Astrocyte (in vitro differentiated cells and primary cell): ENCODE measurements around the gene TNFSF11. TPM values are rescaled to one million over a fixed set of nuclear protein-coding genes. Genes with fewer than 3 reads are reported as not detected.

ENCODE experiments used
- DNase-seq: peaks from one replicate; pipeline ENCODE4 v3.0.0-alpha.2; 2010; ENCODE audit warnings: low read depth
- FAIRE-seq: peaks from 2 replicates; lab custom pipeline; 2011; peaks lifted over from hg19 to GRCh38; lab: Jason Lieb, UNC
- H2AFZ ChIP-seq: 2 replicates; pipeline ENCODE4 v1.6.0; 2012; ENCODE audit warnings: low read depth, low read length, inconsistent platforms
- H3K27ac ChIP-seq: 2 replicates; pipeline ENCODE4 v1.5.1; 2011; ENCODE audit warnings: low read depth, low read length, inconsistent platforms
- H3K27me3 ChIP-seq: 2 replicates; pipeline ENCODE4 v1.6.0; 2011; ENCODE audit warnings: low read length, inconsistent platforms; ENCODE audit not compliant: insufficient read depth
- H3K36me3 ChIP-seq: 2 replicates; pipeline ENCODE4 v1.5.1; 2011; ENCODE audit warnings: low read length, inconsistent platforms; ENCODE audit not compliant: insufficient read depth
- H3K4me1 ChIP-seq: 2 replicates; pipeline ENCODE4 v1.5.1; 2011; ENCODE audit warnings: low read length, inconsistent platforms; ENCODE audit not compliant: insufficient read depth
- H3K4me2 ChIP-seq: 2 replicates; pipeline ENCODE4 v1.6.0; 2012; ENCODE audit warnings: low read length, inconsistent platforms
- H3K4me3 ChIP-seq: 2 replicates; pipeline ENCODE4 v1.5.1; 2011; ENCODE audit warnings: low read depth, mild to moderate bottlenecking, low read length, inconsistent platforms; ENCODE audit not compliant: insufficient read depth
- H3K79me2 ChIP-seq: 2 replicates; pipeline ENCODE4 v1.6.0; 2012; ENCODE audit warnings: mild to moderate bottlenecking, low read length, inconsistent platforms; ENCODE audit not compliant: insufficient read depth
- H3K9ac ChIP-seq: 2 replicates; pipeline ENCODE4 v1.6.0; 2012; ENCODE audit warnings: mild to moderate bottlenecking, low read length, inconsistent platforms
- H3K9me3 ChIP-seq: 2 replicates; pipeline ENCODE4 v1.5.1; 2012; ENCODE audit warnings: low read depth, mild to moderate bottlenecking, low read length, inconsistent platforms; ENCODE audit not compliant: insufficient read depth
- H4K20me1 ChIP-seq: 2 replicates; pipeline ENCODE4 v1.6.0; 2012; ENCODE audit warnings: low read length, inconsistent platforms; ENCODE audit not compliant: insufficient read depth
- H3K27ac Mint-ChIP-seq: one replicate; pipeline ENCODE4 v1.8.0; 2021; ENCODE audit warnings: mild to moderate bottlenecking, mixed read lengths; ENCODE audit not compliant: unreplicated experiment
- H3K27me3 Mint-ChIP-seq: one replicate; pipeline ENCODE4 v1.8.0; 2021; ENCODE audit warnings: low read depth, mixed read lengths; ENCODE audit not compliant: unreplicated experiment
- H3K36me3 Mint-ChIP-seq: one replicate; pipeline ENCODE4 v1.8.0; 2021; ENCODE audit warnings: low read depth, mixed read lengths; ENCODE audit not compliant: unreplicated experiment
- H3K4me1 Mint-ChIP-seq: one replicate; pipeline ENCODE4 v1.8.0; 2021; ENCODE audit warnings: low read depth, mixed read lengths; ENCODE audit not compliant: unreplicated experiment
- H3K4me3 Mint-ChIP-seq: one replicate; pipeline ENCODE4 v1.8.0; 2021; ENCODE audit warnings: mild to moderate bottlenecking, moderate library complexity, mixed read lengths; ENCODE audit not compliant: unreplicated experiment
- H3K9me3 Mint-ChIP-seq: one replicate; pipeline ENCODE4 v1.8.0; 2021; ENCODE audit warnings: mild to moderate bottlenecking, mixed read lengths; ENCODE audit not compliant: unreplicated experiment
- CTCF ChIP-seq: IDR thresholded peaks from 2 replicates; pipeline ENCODE4 v1.5.1; 2011; ENCODE audit warnings: low read depth, mild to moderate bottlenecking, inconsistent platforms, low read length, moderate library complexity; ENCODE audit not compliant: insufficient read depth
- EZH2 ChIP-seq: IDR thresholded peaks from 2 replicates; pipeline ENCODE4 v1.6.1; 2012; ENCODE audit warnings: mild to moderate bottlenecking, low read length, inconsistent platforms; ENCODE audit not compliant: insufficient read depth
- total RNA-seq: library from RNA; stranded (reverse); gene quantifications from 2 replicates; pipeline ENCODE4 v1.2.1, GENCODE V29; 2021

The TNFSF11 gene
- total RNA-seq, 1 donor from 2014 or later, result not detected

GRCh38 chr13:42549552-42549936 lies 24.4 kb upstream of the TNFSF11 start:
- no peaks in the 10 kb centered on the region for H3K36me3 ChIP-seq
- no peak for TF ChIP-seq EZH2
- no peak for TF ChIP-seq CTCF
- no peak overlapping the region for H3K27ac ChIP-seq
- H2AFZ ChIP-seq, result no peak overlapping the region
- H3K79me2 ChIP-seq, result no peaks in the 10 kb centered on the region
- no peak overlapping the region for H3K4me2 ChIP-seq
- Mint-ChIP-seq H3K4me3 (no peak overlapping the region), H3K27ac (no peak overlapping the region), H3K9me3 (peaks cover 1% of the 10 kb centered on the region), H3K36me3 (no peaks in the 10 kb centered on the region), H3K4me1 (peaks cover 17% of the 10 kb centered on the region), H3K27me3 (peaks cover 5% of the 10 kb centered on the region)
- no peak overlapping the region for H3K4me3 ChIP-seq
- H3K9me3 ChIP-seq, result no peaks in the 10 kb centered on the region
- no peak overlapping the region for H3K9ac ChIP-seq
- H4K20me1 ChIP-seq, result no peaks in the 10 kb centered on the region
- H3K27me3 ChIP-seq, result no peaks in the 10 kb centered on the region
- FAIRE-seq, result no peak
- DNase-seq, result no peak
- H3K4me1 ChIP-seq, result peaks cover 11% of the 10 kb centered on the region

GRCh38 chr13:42551611-42552010 lies 22.3 kb upstream of the TNFSF11 start:
- Mint-ChIP-seq H3K27ac (no peak overlapping the region), H3K4me1 (peaks cover 13% of the 10 kb centered on the region), H3K4me3 (no peak overlapping the region), H3K27me3 (peaks cover 5% of the 10 kb centered on the region), H3K9me3 (peaks cover 1% of the 10 kb centered on the region), H3K36me3 (no peaks in the 10 kb centered on the region)
- no peak overlapping the region for H3K4me3 ChIP-seq
- no peaks in the 10 kb centered on the region for H3K9me3 ChIP-seq
- H3K36me3 ChIP-seq, result no peaks in the 10 kb centered on the region
- H3K9ac ChIP-seq, result no peak overlapping the region
- no peak for FAIRE-seq
- TF ChIP-seq CTCF (no peak), EZH2 (no peak)
- no peak overlapping the region for H2AFZ ChIP-seq
- H3K4me1 ChIP-seq, result peaks cover 11% of the 10 kb centered on the region
- no peaks in the 10 kb centered on the region for H3K27me3 ChIP-seq
- H3K79me2 ChIP-seq, result no peaks in the 10 kb centered on the region
- no peak overlapping the region for H3K27ac ChIP-seq
- H3K4me2 ChIP-seq, result no peak overlapping the region
- H4K20me1 ChIP-seq, result no peaks in the 10 kb centered on the region
- DNase-seq, result no peak

- Mint-ChIP-seq H3K9me3 (no peaks in the 10 kb centered on the region), H3K27me3 (peaks cover 5% of the 10 kb centered on the region), H3K36me3 (no peaks in the 10 kb centered on the region), H3K4me1 (peaks cover 13% of the 10 kb centered on the region), H3K4me3 (no peak overlapping the region), H3K27ac (no peak overlapping the region)
- H3K36me3 ChIP-seq, result no peaks in the 10 kb centered on the region
- FAIRE-seq, result no peak
- no peak overlapping the region for H2AFZ ChIP-seq
- peak; percentile 45 for DNase-seq
- no peaks in the 10 kb centered on the region for H4K20me1 ChIP-seq
- H3K79me2 ChIP-seq, result no peaks in the 10 kb centered on the region
- no peaks in the 10 kb centered on the region for H3K27me3 ChIP-seq
- H3K4me3 ChIP-seq, result no peak overlapping the region
- no peaks in the 10 kb centered on the region for H3K9me3 ChIP-seq
- H3K27ac ChIP-seq, result no peak overlapping the region
- H3K4me1 ChIP-seq, result peaks cover 11% of the 10 kb centered on the region
- H3K9ac ChIP-seq, result no peak overlapping the region
- H3K4me2 ChIP-seq, result peak overlapping the region; percentile 26
- TF ChIP-seq CTCF, result no peak
- TF ChIP-seq EZH2, result no peak
These were observed 20.6 kb upstream of the TNFSF11 start for GRCh38 chr13:42553098-42554046.
